ENCODE data around the gene SFXN3. TPM values are rescaled to one million over a fixed set of nuclear protein-coding genes. Genes with fewer than 3 reads are reported as not detected.

The SFXN3 gene
- total and polyA plus RNA-seq, 2 experiments from 2014 or later, result 0.68 to 3.8 TPM

DNA sequence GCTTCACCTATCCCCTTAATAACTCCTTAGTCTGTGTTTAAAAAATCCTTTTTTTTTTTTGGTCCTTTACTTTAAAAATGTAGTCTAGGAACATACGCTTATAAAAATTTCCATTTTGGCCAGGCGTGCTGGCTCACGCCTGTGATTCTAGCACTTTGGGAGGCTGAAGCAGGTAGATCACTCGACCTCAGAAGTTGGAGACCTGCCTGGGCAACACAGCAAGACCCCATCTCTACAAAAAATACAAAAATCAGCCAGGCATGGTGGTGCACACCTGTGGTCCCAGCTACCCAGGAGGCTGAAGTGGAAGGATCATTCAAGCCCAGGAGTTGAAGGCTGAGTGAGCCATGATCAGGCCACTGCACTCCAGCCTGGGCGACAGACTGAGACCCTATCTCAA, 45.6 kb downstream of the SFXN3 start:
- Histone ChIP-seq H3K4me2 (no peak overlapping the region), H3K9me2 (ENCODE audit: insufficient read depth) (no peaks in the 10 kb centered on the region), H4K20me1 (replicated peaks; ENCODE audit: insufficient read depth) (0 out of 2 replicates have a peak, but pooled peaks cover 4% of the 10 kb centered on the region), H3K36me3 (ENCODE audit: insufficient read depth) (no peaks in the 10 kb centered on the region), H3K79me2 (replicated peaks; ENCODE audit: insufficient read depth) (no peaks in the 10 kb centered on the region), H3K27ac (ENCODE audit: low read depth) (no peak overlapping the region), H3K27me3 (ENCODE audit: insufficient read depth) (peaks cover 76% of the 10 kb centered on the region), H3F3A (replicated peaks; ENCODE audit: low read depth) (no peaks in the 10 kb centered on the region), H3K4me1 (ENCODE audit: insufficient read depth) (peaks cover 10% of the 10 kb centered on the region), H3K4me3 (no peak overlapping the region), H2AFZ (no peak overlapping the region)
- Mint-ChIP-seq H3K9me3 (no peaks in the 10 kb centered on the region), H3K4me3 (no peak overlapping the region), H3K36me3 (ENCODE audit: low read depth) (no peaks in the 10 kb centered on the region), H3K4me1 (peaks cover 36% of the 10 kb centered on the region), H3K27ac (no peak overlapping the region), H3K27me3 (ENCODE audit: insufficient read depth, low read depth, poor library complexity) (peaks cover 52% of the 10 kb centered on the region)
- no peak for ATAC-seq
- TF ChIP-seq ZNF331 (CRISPR knock-in tag; IDR thresholded peaks at IDR 0.05; ENCODE audit: low read depth), result no peak
- no peak for TF ChIP-seq ETS1 (IDR thresholded peaks at IDR 0.05)
- TF ChIP-seq NANOG (IDR thresholded peaks at IDR 0.05; ENCODE audit: borderline replicate concordance), result no peak
- TF ChIP-seq, protein P1, sequence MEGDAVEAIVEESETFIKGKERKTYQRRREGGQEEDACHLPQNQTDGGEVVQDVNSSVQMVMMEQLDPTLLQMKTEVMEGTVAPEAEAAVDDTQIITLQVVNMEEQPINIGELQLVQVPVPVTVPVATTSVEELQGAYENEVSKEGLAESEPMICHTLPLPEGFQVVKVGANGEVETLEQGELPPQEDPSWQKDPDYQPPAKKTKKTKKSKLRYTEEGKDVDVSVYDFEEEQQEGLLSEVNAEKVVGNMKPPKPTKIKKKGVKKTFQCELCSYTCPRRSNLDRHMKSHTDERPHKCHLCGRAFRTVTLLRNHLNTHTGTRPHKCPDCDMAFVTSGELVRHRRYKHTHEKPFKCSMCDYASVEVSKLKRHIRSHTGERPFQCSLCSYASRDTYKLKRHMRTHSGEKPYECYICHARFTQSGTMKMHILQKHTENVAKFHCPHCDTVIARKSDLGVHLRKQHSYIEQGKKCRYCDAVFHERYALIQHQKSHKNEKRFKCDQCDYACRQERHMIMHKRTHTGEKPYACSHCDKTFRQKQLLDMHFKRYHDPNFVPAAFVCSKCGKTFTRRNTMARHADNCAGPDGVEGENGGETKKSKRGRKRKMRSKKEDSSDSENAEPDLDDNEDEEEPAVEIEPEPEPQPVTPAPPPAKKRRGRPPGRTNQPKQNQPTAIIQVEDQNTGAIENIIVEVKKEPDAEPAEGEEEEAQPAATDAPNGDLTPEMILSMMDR (conservative IDR thresholded peaks at IDR 0.05; ENCODE audit: low read depth in 2 of 2), result no peak
- no peak for TF ChIP-seq STAT1 (IDR thresholded peaks at IDR 0.05; ENCODE audit: unreplicated experiment)
- peak; percentile 17 for TF ChIP-seq EZH2 (IDR thresholded peaks at IDR 0.05; ENCODE audit: low read depth, unreplicated experiment)
- TF ChIP-seq JUNB (IDR thresholded peaks at IDR 0.05; ENCODE audit: unreplicated experiment), result no peak
- no peak for TF ChIP-seq EZH2phosphoT487 (IDR thresholded peaks at IDR 0.05; ENCODE audit: unreplicated experiment)
- no peak for DNase-seq (ENCODE audit: low spot score)

DNA sequence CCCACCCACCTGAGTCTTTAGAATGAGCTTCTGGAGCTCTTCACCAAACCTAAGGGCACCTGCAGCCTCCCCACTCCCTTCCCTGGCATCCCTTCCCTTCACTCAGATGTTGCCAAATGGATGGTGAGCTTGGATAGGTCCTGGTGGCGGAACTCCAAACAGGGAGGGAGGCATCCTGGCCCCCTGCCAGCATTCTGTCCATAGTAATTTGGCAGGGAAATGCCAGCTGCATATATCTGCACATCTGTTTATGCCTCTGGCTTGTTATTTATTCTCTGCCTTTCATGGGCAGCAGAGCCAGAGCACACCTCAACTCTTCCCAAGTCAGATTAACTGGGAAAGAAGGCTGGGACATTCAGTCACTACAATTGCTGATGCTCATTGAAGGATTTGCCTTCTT, 48.8 kb downstream of the SFXN3 start:
- H3K9me2 ChIP-seq (ENCODE audit: insufficient read depth), result no peaks in the 10 kb centered on the region
- peaks cover 27% of the 10 kb centered on the region for H3K27me3 Mint-ChIP-seq (ENCODE audit: insufficient read depth, low read depth, poor library complexity)
- H3K36me3 Mint-ChIP-seq (ENCODE audit: low read depth), result no peaks in the 10 kb centered on the region
- H3K4me2 ChIP-seq, result no peak overlapping the region
- no peak overlapping the region for H3K4me3 ChIP-seq
- 0 out of 2 replicates have a peak, but pooled peaks cover 4% of the 10 kb centered on the region for H4K20me1 ChIP-seq (replicated peaks; ENCODE audit: insufficient read depth)
- H3K9me3 Mint-ChIP-seq, result no peaks in the 10 kb centered on the region
- H3K4me3 Mint-ChIP-seq, result no peak overlapping the region
- no peak overlapping the region for H3K27ac Mint-ChIP-seq
- peaks cover 51% of the 10 kb centered on the region for H3K27me3 ChIP-seq (ENCODE audit: insufficient read depth)
- H3K4me1 ChIP-seq (ENCODE audit: insufficient read depth), result no peaks in the 10 kb centered on the region
- H2AFZ ChIP-seq, result no peak overlapping the region
- no peaks in the 10 kb centered on the region for H3K36me3 ChIP-seq (ENCODE audit: insufficient read depth)
- no peak overlapping the region for H3K27ac ChIP-seq (ENCODE audit: low read depth)
- TF ChIP-seq JUNB (IDR thresholded peaks at IDR 0.05; ENCODE audit: unreplicated experiment), result no peak
- no peak for TF ChIP-seq ZNF462 (CRISPR knock-in tag; IDR thresholded peaks at IDR 0.05)
- no peak for TF ChIP-seq EZH2phosphoT487 (IDR thresholded peaks at IDR 0.05; ENCODE audit: unreplicated experiment)
- no peak for TF ChIP-seq POLR2AphosphoS5 (IDR thresholded peaks at IDR 0.05; ENCODE audit: low read depth)
- TF ChIP-seq ZNF331 (CRISPR knock-in tag; IDR thresholded peaks at IDR 0.05; ENCODE audit: low read depth), result no peak
- no peak for TF ChIP-seq NANOG (IDR thresholded peaks at IDR 0.05; ENCODE audit: borderline replicate concordance)
- no peak for TF ChIP-seq ZNF114 (CRISPR knock-in tag; IDR thresholded peaks at IDR 0.05)
- no peaks in the 10 kb centered on the region for H3K79me2 ChIP-seq (replicated peaks; ENCODE audit: insufficient read depth)
- DNase-seq (ENCODE audit: low spot score) (no peak), ATAC-seq (no peak)
- H3K4me1 Mint-ChIP-seq, result peaks cover 11% of the 10 kb centered on the region
- no peaks in the 10 kb centered on the region for H3F3A ChIP-seq (replicated peaks; ENCODE audit: low read depth)
